Measurements from ENCODE around the gene COG2.
"Not testable (repeated sequence)": the region's sequence is repeated elsewhere in the genome, so short reads cannot be mapped to it uniquely, and the experiment has no call there.

DNA sequence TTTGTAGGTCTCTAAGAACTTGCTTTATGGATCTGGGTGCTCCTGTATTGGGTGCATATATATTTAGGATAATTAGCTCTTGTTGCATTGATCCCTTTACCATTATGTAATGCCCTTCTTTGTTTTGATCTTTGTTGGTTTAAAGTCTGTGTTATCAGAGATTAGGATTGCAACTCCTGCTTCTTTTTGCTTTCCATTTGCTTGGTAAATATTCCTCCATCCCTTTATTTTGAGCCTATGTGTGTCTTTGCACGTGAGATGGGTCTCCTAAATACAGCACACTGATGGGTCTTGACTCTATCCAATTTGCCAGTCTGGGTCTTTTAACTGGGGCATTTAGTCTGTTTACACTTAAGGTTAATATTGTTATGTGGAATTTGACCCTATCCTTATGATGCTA is 14.4 kb downstream of the COG2 start:
- not testable (repeated sequence) for TF ChIP-seq EZH2 (IDR thresholded peaks at IDR 0.05; ENCODE audit: low read length, unreplicated experiment); EZH2phosphoT487 (IDR thresholded peaks at IDR 0.05; ENCODE audit: borderline replicate concordance, low read length)
- TF ChIP-seq, protein P1, sequence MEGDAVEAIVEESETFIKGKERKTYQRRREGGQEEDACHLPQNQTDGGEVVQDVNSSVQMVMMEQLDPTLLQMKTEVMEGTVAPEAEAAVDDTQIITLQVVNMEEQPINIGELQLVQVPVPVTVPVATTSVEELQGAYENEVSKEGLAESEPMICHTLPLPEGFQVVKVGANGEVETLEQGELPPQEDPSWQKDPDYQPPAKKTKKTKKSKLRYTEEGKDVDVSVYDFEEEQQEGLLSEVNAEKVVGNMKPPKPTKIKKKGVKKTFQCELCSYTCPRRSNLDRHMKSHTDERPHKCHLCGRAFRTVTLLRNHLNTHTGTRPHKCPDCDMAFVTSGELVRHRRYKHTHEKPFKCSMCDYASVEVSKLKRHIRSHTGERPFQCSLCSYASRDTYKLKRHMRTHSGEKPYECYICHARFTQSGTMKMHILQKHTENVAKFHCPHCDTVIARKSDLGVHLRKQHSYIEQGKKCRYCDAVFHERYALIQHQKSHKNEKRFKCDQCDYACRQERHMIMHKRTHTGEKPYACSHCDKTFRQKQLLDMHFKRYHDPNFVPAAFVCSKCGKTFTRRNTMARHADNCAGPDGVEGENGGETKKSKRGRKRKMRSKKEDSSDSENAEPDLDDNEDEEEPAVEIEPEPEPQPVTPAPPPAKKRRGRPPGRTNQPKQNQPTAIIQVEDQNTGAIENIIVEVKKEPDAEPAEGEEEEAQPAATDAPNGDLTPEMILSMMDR (conservative IDR thresholded peaks at IDR 0.05; ENCODE audit: low read depth, low read length) = not testable (repeated sequence)
